Stomach (tissue), 9 donors: ENCODE results near the gene CSMD2. TPM values are rescaled to one million over a fixed set of nuclear protein-coding genes. Genes with fewer than 3 reads are reported as not detected.

ENCODE experiments used
- DNase-seq, 2 donors: peaks; one replicate each; pipeline versions ENCODE4 v3.0.0 to v3.0.0-alpha.2; 2013 to 2019
- H3K27ac ChIP-seq, 5 donors: fragments of 200-600 bp in 4 of 5; sonication (generic) in 4 of 5; one replicate each; pipeline ENCODE4 v1.5.1; 2013 to 2019; ENCODE audit warnings: mild to moderate bottlenecking in 1 of 5, moderate library complexity in 1 of 5
- H3K27me3 ChIP-seq, 3 donors: fragments of 200-600 bp; sonication (generic); one replicate each; pipeline ENCODE4 v1.5.1; 2017 to 2019; ENCODE audit warnings: mixed run types in 1 of 3
- H3K36me3 ChIP-seq, 4 donors: fragments of 200-600 bp; sonication (generic); 1 replicate in 3 of 4; 2 replicates in 1 of 4; pipeline ENCODE4 v1.5.1; 2016 to 2019
- H3K4me1 ChIP-seq, 4 donors: fragments of 200-600 bp; sonication (generic); one replicate each; pipeline ENCODE4 v1.5.1; 2016 to 2019
- H3K4me3 ChIP-seq, 4 donors: fragments of 200-600 bp; sonication (generic) in 3 of 4; one replicate each; pipeline ENCODE4 v1.5.1; 2016 to 2019; ENCODE audit warnings: mild to moderate bottlenecking in 1 of 4
- H3K9me3 ChIP-seq, 4 donors: fragments of 200-600 bp; sonication (generic); one replicate each; pipeline ENCODE4 v1.5.1; 2016 to 2019
- EP300 ChIP-seq: sonication (generic); formaldehyde crosslinking; IDR thresholded peaks from one replicate; pipeline ENCODE4 v1.6.1; 2017; ENCODE audit warnings: antibody characterized with exemption
- POLR2A ChIP-seq, 4 donors: fragments of 450-650 bp; IDR thresholded peaks; one replicate each; pipeline ENCODE4 v1.6.1; 2016; ENCODE audit warnings: antibody characterized with exemption in 4 of 4, control low read depth in 2 of 4, mild to moderate bottlenecking in 1 of 4, moderate library complexity in 1 of 4
- POLR2AphosphoS5 ChIP-seq, 3 donors: sonication (generic); formaldehyde crosslinking; IDR thresholded peaks; one replicate each; pipeline ENCODE4 v1.6.1; 2016; ENCODE audit warnings: antibody characterized with exemption in 3 of 3
- WGBS, 5 donors: extraction: QIAGEN DNeasy Blood & Tissue Kit in 3 of 5; methylation state at CpG; one replicate each; pipeline versions ENCODE4 v1.1.5 to v1.1.7; 2013 to 2018; 5-methylcytosine and 5-hydroxymethylcytosine counted together
- intact Hi-C: fragments of 100-400 bp; cut with DNase I; formaldehyde crosslinking; loops from one replicate; pipeline ENCODE4 v1.15.1; 2023; ENCODE audit warnings: low total_unique reads
- polyA plus RNA-seq, 3 donors: library from polyadenylated mRNA; stranded (reverse); fragments of 200-250 nt; gene quantifications; one replicate each; pipeline ENCODE4 v1.2.3, GENCODE V29; 2013
- total RNA-seq, 5 donors: library from RNA; depleted of rRNA; stranded (reverse); fragments of >200 nt; gene quantifications; one replicate each; pipeline versions ENCODE4 v1.1.0 to v1.2.3, GENCODE V29; 2014 to 2016
- TF ChIP-seq, protein P1 (sequence below), 7 experiments: fragments of 450-650 bp in 4 of 7; fragments of 200-600 bp in 3 of 7; sonication (generic) in 3 of 7; IDR thresholded peaks; one replicate each; pipeline ENCODE4 v1.5.1; 2016 to 2019; ENCODE audit warnings: antibody characterized with exemption in 7 of 7, control low read depth in 2 of 7, mild to moderate bottlenecking in 1 of 7
- donor health status: healthy with polysubstance abuse.
- donor health status: Bipolar disorder and iron deficiency.
- donor health status: healthy.

The CSMD2 gene
- total and polyA plus RNA-seq, 8 donors: 0.10 to 3.5 (median 0.37) TPM; not detected in 1

- Histone ChIP-seq H3K36me3 (no peaks in the 10 kb centered on the region), H3K9me3 (no peaks in the 10 kb centered on the region), H3K27ac (no peak overlapping the region), H3K4me1 (no peaks in the 10 kb centered on the region), H3K4me3 (no peak overlapping the region), H3K27me3 (peaks cover 0 to 10% (median 0%) of the 10 kb centered on the region in 3 donors)
- TF ChIP-seq, protein P1, sequence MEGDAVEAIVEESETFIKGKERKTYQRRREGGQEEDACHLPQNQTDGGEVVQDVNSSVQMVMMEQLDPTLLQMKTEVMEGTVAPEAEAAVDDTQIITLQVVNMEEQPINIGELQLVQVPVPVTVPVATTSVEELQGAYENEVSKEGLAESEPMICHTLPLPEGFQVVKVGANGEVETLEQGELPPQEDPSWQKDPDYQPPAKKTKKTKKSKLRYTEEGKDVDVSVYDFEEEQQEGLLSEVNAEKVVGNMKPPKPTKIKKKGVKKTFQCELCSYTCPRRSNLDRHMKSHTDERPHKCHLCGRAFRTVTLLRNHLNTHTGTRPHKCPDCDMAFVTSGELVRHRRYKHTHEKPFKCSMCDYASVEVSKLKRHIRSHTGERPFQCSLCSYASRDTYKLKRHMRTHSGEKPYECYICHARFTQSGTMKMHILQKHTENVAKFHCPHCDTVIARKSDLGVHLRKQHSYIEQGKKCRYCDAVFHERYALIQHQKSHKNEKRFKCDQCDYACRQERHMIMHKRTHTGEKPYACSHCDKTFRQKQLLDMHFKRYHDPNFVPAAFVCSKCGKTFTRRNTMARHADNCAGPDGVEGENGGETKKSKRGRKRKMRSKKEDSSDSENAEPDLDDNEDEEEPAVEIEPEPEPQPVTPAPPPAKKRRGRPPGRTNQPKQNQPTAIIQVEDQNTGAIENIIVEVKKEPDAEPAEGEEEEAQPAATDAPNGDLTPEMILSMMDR (IDR thresholded peaks at IDR 0.05): no peak
- TF ChIP-seq POLR2AphosphoS5 (IDR thresholded peaks at IDR 0.05) (no peak), POLR2A (IDR thresholded peaks at IDR 0.05) (no peak), EP300 (no peak)
- intact Hi-C loops: no loop called here
- WGBS, 5 donors: 63 to 79% (median 77%) methylated on average over 3 to 5 of the region's 5 CpGs
- DNase-seq: no peak
Observed at GRCh38 chr1:33876970-33877650, 287.9 kb downstream of the CSMD2 start.

GRCh38 chr1:33875862-33876261 is 289.2 kb downstream of the CSMD2 start:
- Histone ChIP-seq H3K4me3 (no peak overlapping the region), H3K27ac (no peak overlapping the region), H3K27me3 (peaks cover 0 to 9% (median 0%) of the 10 kb centered on the region in 3 donors), H3K36me3 (no peaks in the 10 kb centered on the region), H3K4me1 (no peaks in the 10 kb centered on the region), H3K9me3 (no peaks in the 10 kb centered on the region)
- no peak for TF ChIP-seq EP300
- TF ChIP-seq, protein P1 (IDR thresholded peaks at IDR 0.05): no peak
- no peak for TF ChIP-seq POLR2A (IDR thresholded peaks at IDR 0.05)
- no peak for TF ChIP-seq POLR2AphosphoS5 (IDR thresholded peaks at IDR 0.05)
- intact Hi-C loops: no loop called here
- DNase-seq: no peak
- WGBS, 5 donors: 64 to 82% (median 69%) methylated on average over 3 of the region's 3 CpGs

DNA sequence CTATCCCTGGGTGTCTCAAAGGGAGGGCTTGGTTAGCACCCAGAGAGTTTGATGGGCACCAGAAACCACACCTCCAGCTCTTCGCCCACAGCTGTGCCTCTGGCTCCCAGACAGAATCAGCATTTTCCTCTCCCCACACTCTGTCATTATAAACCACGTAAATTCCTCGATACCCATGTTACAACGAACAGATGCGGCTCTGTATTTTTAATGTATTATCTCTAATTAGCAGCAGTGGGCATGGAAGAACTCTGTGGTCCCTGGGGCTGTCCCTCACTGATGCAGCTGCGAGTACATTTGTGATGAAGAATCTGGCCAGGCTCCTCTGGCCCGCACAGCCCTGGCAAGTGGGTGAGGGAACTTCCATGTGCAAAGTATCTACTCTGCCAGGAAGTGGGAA is 290.4 kb downstream of the CSMD2 start:
- no peaks in the 10 kb centered on the region for H3K9me3 ChIP-seq
- H3K4me3 ChIP-seq: no peak overlapping the region
- 79 to 87% (median 83%) methylated on average over 7 of the region's 7 CpGs for WGBS, 5 donors
- no peak for DNase-seq
- TF ChIP-seq POLR2A (IDR thresholded peaks at IDR 0.05) (no peak), EP300 (no peak), POLR2AphosphoS5 (IDR thresholded peaks at IDR 0.05) (no peak)
- TF ChIP-seq, protein P1 (IDR thresholded peaks at IDR 0.05): no peak
- no peaks in the 10 kb centered on the region for H3K36me3 ChIP-seq
- no peaks in the 10 kb centered on the region for H3K4me1 ChIP-seq
- H3K27me3 ChIP-seq: peaks cover 0 to 9% (median 0%) of the 10 kb centered on the region in 3 donors
- H3K27ac ChIP-seq: no peak overlapping the region
- intact Hi-C loops: no loop called here

GRCh38 chr1:33872683-33873082 is 292.3 kb downstream of the CSMD2 start:
- H3K4me3 ChIP-seq: no peak overlapping the region
- no peak for DNase-seq
- no peak for TF ChIP-seq POLR2AphosphoS5 (IDR thresholded peaks at IDR 0.05)
- TF ChIP-seq EP300: no peak
- no peak for TF ChIP-seq POLR2A (IDR thresholded peaks at IDR 0.05)
- TF ChIP-seq, protein P1 (IDR thresholded peaks at IDR 0.05): no peak
- no peak overlapping the region for H3K27ac ChIP-seq
- WGBS, 5 donors: 73 to 84% (median 78%) methylated on average over 2 of the region's 2 CpGs
- H3K36me3 ChIP-seq: no peaks in the 10 kb centered on the region
- intact Hi-C loops: no loop called here
- peaks cover 0 to 4% (median 0%) of the 10 kb centered on the region in 3 donors for H3K27me3 ChIP-seq
- H3K4me1 ChIP-seq: no peaks in the 10 kb centered on the region
- H3K9me3 ChIP-seq: no peaks in the 10 kb centered on the region
